Psoas muscle (tissue), 8 donors: ENCODE measurements around the gene JAK3. TPM values are rescaled to one million over a fixed set of nuclear protein-coding genes. Genes with fewer than 3 reads are reported as not detected.

Experiments used
- ATAC-seq, 4 donors: fragments of 200-7000 bp; cut with Tn5 transposase; one replicate each; pipeline ENCODE4 v1.9.1; 2020; ENCODE audit warnings: moderate library complexity in 3 of 4, mild to moderate bottlenecking in 2 of 4
- DNase-seq, 2 donors: peaks; one replicate each; pipeline ENCODE4 v3.0.0-alpha.2; 2020
- H3K27ac ChIP-seq: fragments of 200-600 bp; one replicate; pipeline ENCODE4 v1.8.0; 2022
- H3K27me3 ChIP-seq, 3 donors: fragments of 200-600 bp in 1 of 3; one replicate each; pipeline versions ENCODE4 v1.6.1 to v1.8.0; 2013 to 2022; ENCODE audit warnings: low read length in 2 of 3, mild to moderate bottlenecking in 2 of 3, moderate library complexity in 1 of 3; ENCODE audit not compliant: insufficient read depth in 3 of 3
- H3K36me3 ChIP-seq, 2 donors: fragments of 200-600 bp in 1 of 2; one replicate each; pipeline versions ENCODE4 v1.6.1 to v1.8.0; 2013 to 2022; ENCODE audit warnings: low read depth in 1 of 2, mild to moderate bottlenecking in 1 of 2, moderate library complexity in 1 of 2; ENCODE audit not compliant: insufficient read depth in 1 of 2
- H3K4me1 ChIP-seq: fragments of 200-600 bp; one replicate; pipeline ENCODE4 v1.8.0; 2022
- H3K4me3 ChIP-seq: fragments of 200-600 bp; one replicate; pipeline ENCODE4 v1.8.0; 2022; ENCODE audit warnings: mild to moderate bottlenecking
- H3K9me3 ChIP-seq: fragments of 200-600 bp; one replicate; pipeline ENCODE4 v1.8.0; 2022
- WGBS, 3 donors: extraction: QIAGEN DNeasy Blood & Tissue Kit; methylation state at CpG; one replicate each; pipeline versions ENCODE4 v1.1.6 to v1.1.7; 2013; 5-methylcytosine and 5-hydroxymethylcytosine counted together
- intact Hi-C, 2 donors: fragments of 100-400 bp; cut with DNase I; formaldehyde crosslinking; loops; one replicate each; pipeline versions ENCODE4 v1.11.0 to v1.14.2; 2022
- polyA plus RNA-seq, 3 donors: library from polyadenylated mRNA; stranded (reverse); fragments of 200-250 nt; gene quantifications; one replicate each; pipeline ENCODE4 v1.2.3, GENCODE V29; 2013
- total RNA-seq, 4 donors: library from RNA; stranded (reverse); fragmentation: NEBNext Ultra II Directional in 2 of 4; extraction: Animal tissue kit (Norgen Biotek cat#: 25700) in 2 of 4; gene quantifications; one replicate each; pipeline versions ENCODE4 v1.2.1 to v1.2.4, GENCODE V29; 2021 to 2023
- TF ChIP-seq, protein P1 (sequence below): fragments of 200-600 bp; IDR thresholded peaks from one replicate; pipeline ENCODE4 v1.8.0; 2022; ENCODE audit warnings: antibody characterized with exemption
- donor health status: healthy with polysubstance abuse.
- donor health status: DM: no; HTN: no; CAD: no; lungs with moderate emphysema.
- donor health status: Bipolar disorder and iron deficiency.
- donor health status: healthy.
- donor health status: DM: yes; HTN: yes; CAD: no.
- donor health status: DM: no; HTN: no; CAD: no.
- donor health status: DM: no; HTN: no; CAD: no.
- donor health status: DM: yes; HTN: yes; CAD: no.

JAK3 gene
- total and polyA plus RNA-seq, 7 donors = 0.17 to 4.0 (median 0.95) TPM

- intact Hi-C loops = loop anchor here in 1 of 2 donors (10.0 kb wide), 1 partner anchor 202 kb away; no protein-coding TSS in a partner anchor
- no peak overlapping the region for H3K4me3 ChIP-seq
- WGBS, 3 donors = 82 to 85% (median 84%) methylated on average over 23 to 31 of the region's 31 CpGs
Observed at GRCh38 chr19:17862711-17863519, 15.1 kb upstream of the JAK3 start.

DNA sequence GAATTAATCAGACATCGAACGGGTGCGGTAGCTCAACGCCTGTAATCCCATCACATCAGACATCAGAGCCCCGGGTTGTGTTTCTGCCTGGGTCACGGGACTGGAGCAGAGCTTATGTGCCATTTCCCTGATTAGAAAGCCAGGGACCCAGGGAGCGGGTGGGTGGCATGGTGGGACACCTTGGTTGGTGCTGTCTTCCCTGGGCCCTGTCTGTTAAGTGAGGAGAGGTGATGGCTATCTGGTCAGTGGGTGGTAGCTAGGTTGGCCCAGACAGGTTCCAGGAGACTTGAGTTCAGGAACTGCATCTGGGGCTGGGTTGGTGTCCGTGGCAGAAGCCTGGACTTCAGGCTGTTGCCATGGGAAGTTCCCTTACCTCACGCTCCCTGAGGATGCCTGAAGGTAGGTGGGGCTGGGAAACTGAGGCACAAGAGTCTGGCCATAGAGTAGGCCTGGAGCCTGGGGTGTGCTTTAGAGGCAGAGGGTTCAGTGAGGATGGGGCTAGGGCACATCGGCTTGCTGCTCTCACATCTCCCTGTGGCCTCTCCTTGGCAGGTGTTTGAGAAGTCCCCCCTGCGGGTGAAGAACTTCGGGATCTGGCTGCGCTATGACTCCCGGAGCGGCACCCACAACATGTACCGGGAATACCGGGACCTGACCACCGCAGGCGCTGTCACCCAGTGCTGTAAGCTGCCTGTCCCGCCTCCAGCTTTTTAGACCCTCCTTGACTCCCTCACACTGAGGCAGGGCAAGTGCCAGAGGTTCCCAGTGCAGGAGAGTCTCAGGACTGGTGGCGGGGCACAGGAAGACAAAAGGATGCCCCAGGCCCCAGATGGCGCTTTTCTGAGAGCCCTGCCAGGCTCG lies 14.0 kb upstream of the JAK3 start:
- DNase-seq = no peak
- Histone ChIP-seq H3K27ac (peak overlapping the region; percentile 99), H3K4me1 (peaks cover 29% of the 10 kb centered on the region), H3K27me3 (no peaks in the 10 kb centered on the region), H3K36me3 (peaks cover 14 to 54% of the 10 kb centered on the region in 2 donors), H3K4me3 (peak overlapping the region; percentile 98), H3K9me3 (no peaks in the 10 kb centered on the region)
- no peak for ATAC-seq
- TF ChIP-seq, protein P1, sequence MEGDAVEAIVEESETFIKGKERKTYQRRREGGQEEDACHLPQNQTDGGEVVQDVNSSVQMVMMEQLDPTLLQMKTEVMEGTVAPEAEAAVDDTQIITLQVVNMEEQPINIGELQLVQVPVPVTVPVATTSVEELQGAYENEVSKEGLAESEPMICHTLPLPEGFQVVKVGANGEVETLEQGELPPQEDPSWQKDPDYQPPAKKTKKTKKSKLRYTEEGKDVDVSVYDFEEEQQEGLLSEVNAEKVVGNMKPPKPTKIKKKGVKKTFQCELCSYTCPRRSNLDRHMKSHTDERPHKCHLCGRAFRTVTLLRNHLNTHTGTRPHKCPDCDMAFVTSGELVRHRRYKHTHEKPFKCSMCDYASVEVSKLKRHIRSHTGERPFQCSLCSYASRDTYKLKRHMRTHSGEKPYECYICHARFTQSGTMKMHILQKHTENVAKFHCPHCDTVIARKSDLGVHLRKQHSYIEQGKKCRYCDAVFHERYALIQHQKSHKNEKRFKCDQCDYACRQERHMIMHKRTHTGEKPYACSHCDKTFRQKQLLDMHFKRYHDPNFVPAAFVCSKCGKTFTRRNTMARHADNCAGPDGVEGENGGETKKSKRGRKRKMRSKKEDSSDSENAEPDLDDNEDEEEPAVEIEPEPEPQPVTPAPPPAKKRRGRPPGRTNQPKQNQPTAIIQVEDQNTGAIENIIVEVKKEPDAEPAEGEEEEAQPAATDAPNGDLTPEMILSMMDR = no peak
- WGBS, 3 donors = 73 to 80% (median 78%) methylated on average over 20 to 23 of the region's 23 CpGs
- intact Hi-C loops = loop anchor here in 1 of 2 donors (10.0 kb wide), 1 partner anchor 203 kb away; no protein-coding TSS in a partner anchor

More at GRCh38 chr19:17862711-17863519, 15.1 kb upstream of the JAK3 start:
- Histone ChIP-seq H3K36me3 (peaks cover 14 to 54% of the 10 kb centered on the region in 2 donors), H3K27me3 (no peaks in the 10 kb centered on the region), H3K27ac (peak overlapping the region; percentile 99), H3K4me1 (peaks cover 29% of the 10 kb centered on the region), H3K9me3 (no peaks in the 10 kb centered on the region)
- DNase-seq = no peak
- TF ChIP-seq, protein P1 = no peak
- ATAC-seq = no peak

DNA sequence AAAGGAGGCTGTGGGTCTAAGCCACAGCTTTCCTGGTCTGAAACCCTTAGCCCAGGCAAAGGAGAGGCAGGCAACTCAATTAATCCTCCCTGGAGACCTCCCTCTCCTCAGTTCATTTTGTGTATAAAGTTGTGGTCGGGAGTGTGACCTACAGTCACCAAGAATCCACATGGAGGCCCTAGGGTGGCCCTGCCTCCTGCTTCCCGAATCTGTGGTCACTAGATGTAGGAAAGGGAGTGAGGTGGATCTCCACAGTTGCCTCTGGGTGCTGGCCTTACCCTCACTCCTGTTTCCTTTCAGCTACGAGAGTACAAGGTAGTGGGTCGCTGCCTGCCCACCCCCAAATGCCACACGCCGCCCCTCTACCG lies 13.2 kb upstream of the JAK3 start:
- Histone ChIP-seq H3K36me3 (peaks cover 14 to 53% of the 10 kb centered on the region in 2 donors), H3K27ac (peak overlapping the region; percentile 99), H3K27me3 (no peaks in the 10 kb centered on the region), H3K4me3 (peak overlapping the region; percentile 98), H3K4me1 (peaks cover 29% of the 10 kb centered on the region), H3K9me3 (no peaks in the 10 kb centered on the region)
- TF ChIP-seq, protein P1 = no peak
- DNase-seq = no peak
- ATAC-seq = no peak
- intact Hi-C loops = loop anchor here in 1 of 2 donors (10.0 kb wide), 1 partner anchor 204 kb away; no protein-coding TSS in a partner anchor
- WGBS, 3 donors = 28 to 45% (median 42%) methylated on average over 4 to 7 of the region's 7 CpGs

DNA sequence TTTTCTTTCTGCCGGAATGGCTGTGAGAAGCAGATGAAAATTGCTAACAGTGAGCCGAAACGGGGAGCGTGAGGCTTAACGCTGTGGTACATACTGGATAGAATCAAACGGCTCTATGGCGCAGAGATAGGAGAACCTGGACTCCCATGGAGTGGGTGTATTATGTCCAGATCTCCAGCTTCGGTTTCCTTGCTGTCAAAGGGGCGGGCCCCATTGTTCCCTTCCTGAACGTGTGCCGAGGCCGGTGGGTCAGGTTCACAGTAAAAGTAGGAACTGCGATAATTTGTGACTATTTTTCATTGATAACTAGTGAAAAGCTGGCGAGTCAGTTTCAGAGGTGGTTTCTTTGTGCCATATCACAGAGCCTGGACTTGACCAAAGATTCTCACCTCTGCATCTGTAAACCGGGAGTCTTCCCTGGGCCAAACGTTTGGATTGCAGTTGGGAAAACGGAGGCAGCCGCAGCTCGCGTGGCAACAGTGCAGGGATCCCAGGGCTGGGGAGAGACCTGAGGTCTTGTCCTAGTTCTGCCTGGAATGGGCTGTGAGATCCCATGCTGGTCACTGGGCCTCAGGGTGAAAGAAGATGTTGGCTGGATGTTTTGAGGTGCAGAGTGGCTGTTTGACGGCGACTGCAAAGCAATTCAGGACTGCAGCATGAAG lies 12.7 kb upstream of the JAK3 start:
- Histone ChIP-seq H3K4me3 (peak overlapping the region; percentile 98), H3K36me3 (peaks cover 14 to 48% of the 10 kb centered on the region in 2 donors), H3K4me1 (peaks cover 29% of the 10 kb centered on the region), H3K27me3 (no peaks in the 10 kb centered on the region), H3K9me3 (no peaks in the 10 kb centered on the region), H3K27ac (peak overlapping the region; percentile 99)
- ATAC-seq (peak in 1 of 4 donors; percentile 17), DNase-seq (no peak)
- TF ChIP-seq, protein P1 = no peak
- intact Hi-C loops = loop anchor here in 1 of 2 donors (10.0 kb wide), 1 partner anchor 204 kb away; no protein-coding TSS in a partner anchor
- WGBS, 3 donors = 1% methylated on average over 22 of the region's 22 CpGs
